SK-N-SH treated with all-trans-retinoic acid at 6 μM for 48 hours (cell line): Measurements from ENCODE around the gene PDCD11.

Source experiments
- ATAC-seq: fragments of 200-7000 bp; cut with Tn5 transposase; 3 replicates; pipeline ENCODE4 v1.9.1; 2020; ENCODE audit warnings: mild to moderate bottlenecking, moderate library complexity
- ARNTL ChIP-seq: fragments of 450-650 bp; formaldehyde crosslinking; IDR thresholded peaks from 2 replicates; pipeline ENCODE4 v1.5.0; 2020; ENCODE audit warnings: low read depth, mild to moderate bottlenecking, moderate library complexity, borderline replicate concordance
- BACH2 ChIP-seq: fragments of 250-450 bp; sonication (Bioruptor Pico); IDR thresholded peaks from 2 replicates; pipeline ENCODE4 v1.9.0; 2021; ENCODE audit warnings: mild to moderate bottlenecking, borderline replicate concordance
- CREB5 ChIP-seq: fragments of 250-450 bp; sonication (Bioruptor Pico); IDR thresholded peaks from 2 replicates; pipeline ENCODE4 v1.5.1; 2020; ENCODE audit warnings: low read depth, mild to moderate bottlenecking, moderate library complexity
- CSDC2 ChIP-seq: fragments of 250-450 bp; sonication (Bioruptor Pico); IDR thresholded peaks from 2 replicates; pipeline ENCODE4 v1.5.0; 2020; ENCODE audit warnings: mild to moderate bottlenecking, moderate library complexity
- CSRNP3 ChIP-seq: fragments of 250-450 bp; sonication (Bioruptor Pico); IDR thresholded peaks from 2 replicates; pipeline ENCODE4 v1.5.1; 2021; ENCODE audit warnings: mild to moderate bottlenecking, moderate library complexity
- ESRRG ChIP-seq: fragments of 250-450 bp; sonication (Bioruptor Pico); IDR thresholded peaks from 2 replicates; pipeline ENCODE4 v1.6.1; 2021; ENCODE audit warnings: mild to moderate bottlenecking
- GLIS3 ChIP-seq: fragments of 250-450 bp; sonication (Bioruptor Pico); IDR thresholded peaks from 2 replicates; pipeline ENCODE4 v1.5.0; 2020; ENCODE audit warnings: mild to moderate bottlenecking, moderate library complexity
- ISL1 ChIP-seq: fragments of 250-450 bp; sonication (Bioruptor Pico); IDR thresholded peaks from 2 replicates; pipeline ENCODE4 v2.1.2; 2022; ENCODE audit warnings: mild to moderate bottlenecking, moderate library complexity
- PATZ1 ChIP-seq: fragments of 250-450 bp; sonication (Bioruptor Pico); IDR thresholded peaks from 2 replicates; pipeline ENCODE4 v1.8.0; 2020; ENCODE audit warnings: mild to moderate bottlenecking, moderate library complexity, borderline replicate concordance
- POU6F1 ChIP-seq: fragments of 250-450 bp; sonication (Bioruptor Pico); IDR thresholded peaks from 2 replicates; pipeline ENCODE4 v1.8.0; 2021; ENCODE audit warnings: low read depth, mild to moderate bottlenecking, moderate library complexity, borderline replicate concordance
- PPARA ChIP-seq: fragments of 250-450 bp; sonication (Bioruptor Pico); IDR thresholded peaks from 2 replicates; pipeline ENCODE4 v1.5.0; 2020; ENCODE audit warnings: mild to moderate bottlenecking, borderline replicate concordance
- RARB ChIP-seq: fragments of 250-450 bp; sonication (Bioruptor Pico); IDR thresholded peaks from 2 replicates; pipeline ENCODE4 v1.8.0; 2021; ENCODE audit warnings: mild to moderate bottlenecking, moderate library complexity
- SNAI2 ChIP-seq: fragments of 250-450 bp; sonication (Bioruptor Pico); IDR thresholded peaks from 2 replicates; pipeline ENCODE4 v1.5.0; 2020; ENCODE audit warnings: mild to moderate bottlenecking, moderate library complexity
- TCF4 ChIP-seq: fragments of 250-450 bp; sonication (Bioruptor Pico); IDR thresholded peaks from 2 replicates; pipeline ENCODE4 v1.8.0; 2021; ENCODE audit warnings: mild to moderate bottlenecking, moderate library complexity, borderline replicate concordance
- TOX ChIP-seq: fragments of 250-450 bp; sonication (Bioruptor Pico); IDR thresholded peaks from 2 replicates; pipeline ENCODE4 v1.8.0; 2021; ENCODE audit warnings: mild to moderate bottlenecking, moderate library complexity, borderline replicate concordance
- TSHZ2 ChIP-seq: fragments of 250-450 bp; sonication (Bioruptor Pico); IDR thresholded peaks from 2 replicates; pipeline ENCODE4 v1.5.0; 2020; ENCODE audit warnings: mild to moderate bottlenecking, moderate library complexity
- ZC3H10 ChIP-seq: fragments of 250-450 bp; sonication (Bioruptor Pico); IDR thresholded peaks from 2 replicates; pipeline ENCODE4 v1.5.1; 2021; ENCODE audit warnings: mild to moderate bottlenecking, moderate library complexity
- ZFP3 ChIP-seq: fragments of 250-450 bp; sonication (Bioruptor Pico); IDR thresholded peaks from 2 replicates; pipeline ENCODE4 v1.5.0; 2020; ENCODE audit warnings: mild to moderate bottlenecking, moderate library complexity
- ZFP30 ChIP-seq: fragments of 450-650 bp; formaldehyde crosslinking; IDR thresholded peaks from 2 replicates; pipeline ENCODE4 v1.5.0; 2022; ENCODE audit warnings: mild to moderate bottlenecking, moderate library complexity
- ZNF565 ChIP-seq: fragments of 450-650 bp; formaldehyde crosslinking; conservative IDR thresholded peaks from 2 replicates; pipeline ENCODE4 v1.5.0; 2020; ENCODE audit warnings: low read depth, mild to moderate bottlenecking, moderate library complexity
- ZNF70 ChIP-seq: fragments of 450-650 bp; formaldehyde crosslinking; IDR thresholded peaks from 2 replicates; pipeline ENCODE4 v1.5.0; 2020; ENCODE audit warnings: mild to moderate bottlenecking, moderate library complexity
- ZNF8 ChIP-seq: fragments of 450-650 bp; formaldehyde crosslinking; IDR thresholded peaks from 2 replicates; pipeline ENCODE4 v1.5.0; 2020; ENCODE audit warnings: mild to moderate bottlenecking, moderate library complexity

PDCD11 gene

GRCh38 chr10:103451091-103451813 lies 54.8 kb downstream of the PDCD11 start:
- peak; percentile 12 for ATAC-seq
- no peak for TF ChIP-seq CSRNP3 (CRISPR knock-in tag)
- no peak for TF ChIP-seq PATZ1 (CRISPR knock-in tag)
- TF ChIP-seq GLIS3, result no peak
- no peak for TF ChIP-seq TSHZ2 (CRISPR knock-in tag)
- TF ChIP-seq ZC3H10, result no peak
- TF ChIP-seq ZNF8, result no peak
- TF ChIP-seq TCF4 (CRISPR knock-in tag), result no peak
- TF ChIP-seq CSDC2 (CRISPR knock-in tag), result no peak
- TF ChIP-seq ZFP3 (CRISPR knock-in tag), result no peak
- no peak for TF ChIP-seq ZFP30 (CRISPR knock-in tag)
- TF ChIP-seq BACH2 (CRISPR knock-in tag), result no peak
- TF ChIP-seq ZNF565 (CRISPR knock-in tag), result no peak
- no peak for TF ChIP-seq ZNF70 (CRISPR knock-in tag)
- TF ChIP-seq CREB5 (CRISPR knock-in tag), result no peak
- no peak for TF ChIP-seq ESRRG (CRISPR knock-in tag)
- no peak for TF ChIP-seq ISL1 (CRISPR knock-in tag)
- no peak for TF ChIP-seq SNAI2 (CRISPR knock-in tag)
- no peak for TF ChIP-seq TOX (CRISPR knock-in tag)
- no peak for TF ChIP-seq ARNTL (CRISPR knock-in tag)
- TF ChIP-seq POU6F1, result no peak

GRCh38 chr10:103451831-103452505 lies 55.5 kb downstream of the PDCD11 start, which contains the start of gene CALHM2:
TSS of gene CALHM2 (minus strand) at chr10:103452370. CDS start at chr10:103449941, 2,429 bp downstream.
- ATAC-seq, result peak; percentile 5; the same call in 2 of the 3 replicates
- no peak for TF ChIP-seq ISL1 (CRISPR knock-in tag)
- TF ChIP-seq ZC3H10, result no peak
- TF ChIP-seq PPARA (CRISPR knock-in tag), result no peak
- peak; percentile 11; the same call in 1 of the 2 replicates for TF ChIP-seq TCF4 (CRISPR knock-in tag)
- TF ChIP-seq RARB (CRISPR knock-in tag), result no peak
